GM11168 (cell line): ENCODE measurements around the gene WWOX.

Experiments used
- in situ Hi-C: fragments of 300-500 bp; cut with MboI; formaldehyde crosslinking; loops from one replicate; pipeline ENCODE4 v1.12.0; 2022; ENCODE audit warnings: low sequenced_read_pairs; ENCODE audit not compliant: unreplicated experiment

Gene WWOX

DNA sequence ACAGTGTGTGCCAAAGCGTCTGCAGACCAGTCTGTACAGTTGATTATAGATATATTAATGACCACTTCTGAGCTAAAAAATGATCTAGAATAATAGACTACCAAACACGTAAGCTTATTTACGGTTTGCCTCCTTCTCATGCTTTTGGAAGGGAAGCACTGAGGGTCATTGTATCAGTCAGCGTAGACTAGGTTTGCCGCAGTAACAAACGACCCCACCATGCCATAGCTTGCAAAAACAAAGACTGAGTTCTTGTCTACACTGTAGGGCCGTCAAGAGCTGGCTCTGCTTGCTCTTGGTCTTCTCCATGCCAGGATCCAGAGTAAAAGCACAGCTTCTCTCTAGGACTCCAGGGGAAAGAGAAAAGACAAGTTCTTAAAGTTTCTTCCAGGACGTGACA, 820.4 kb downstream of the WWOX start:
- in situ Hi-C loops, result no loop called here

DNA sequence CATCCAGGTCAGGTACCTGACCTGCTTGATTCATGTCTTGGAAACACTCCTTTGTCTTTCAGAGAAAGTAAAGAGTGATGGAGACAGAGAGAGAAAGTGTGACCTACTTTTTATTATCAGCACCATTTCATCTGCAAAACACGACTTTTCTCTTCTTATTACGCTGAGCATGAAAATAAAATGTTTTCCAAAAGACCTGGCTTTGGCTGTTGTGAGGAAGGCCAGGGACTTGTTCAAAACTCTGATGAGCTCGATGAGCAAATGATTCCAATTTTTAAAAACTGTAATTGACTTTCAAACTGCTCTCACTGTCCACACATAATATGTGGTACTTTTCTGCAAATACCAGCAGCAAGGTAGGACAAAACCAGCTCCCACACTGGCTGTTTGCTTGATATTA, 821.2 kb downstream of the WWOX start:
- in situ Hi-C loops, result no loop called here

DNA sequence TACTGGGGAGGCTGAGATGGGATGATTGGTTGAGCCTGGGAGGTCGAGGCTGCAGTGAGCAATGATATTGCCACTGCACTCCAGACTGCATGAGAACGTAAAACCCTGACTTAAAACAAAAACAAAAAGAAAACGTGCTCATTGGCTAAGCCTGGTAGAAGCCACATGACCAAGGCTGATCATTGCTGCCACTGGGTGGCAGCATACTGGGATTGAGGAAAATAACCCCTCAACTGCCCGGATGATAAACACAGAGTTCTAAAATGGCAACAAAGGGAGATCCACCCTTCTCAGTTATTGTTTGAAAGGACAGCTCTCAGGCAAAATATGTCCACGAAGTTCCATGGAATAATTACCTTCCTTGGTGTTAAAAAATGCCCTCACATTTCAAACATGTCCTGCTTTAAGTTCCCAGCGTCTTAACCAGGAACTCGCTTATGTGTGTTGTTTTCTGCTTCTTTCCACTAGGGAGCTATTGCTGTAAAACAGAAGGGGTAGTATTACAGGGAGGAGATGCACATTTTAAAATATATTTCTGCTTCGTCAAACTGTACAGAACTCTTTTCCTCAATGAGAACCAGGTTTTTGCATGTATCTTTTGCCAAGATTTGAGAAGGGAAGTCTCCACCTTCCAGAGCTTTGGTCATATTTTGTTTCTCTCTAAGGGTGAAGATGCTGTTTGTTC, 825.8 kb downstream of the WWOX start:
- in situ Hi-C loops, result no loop called here

DNA sequence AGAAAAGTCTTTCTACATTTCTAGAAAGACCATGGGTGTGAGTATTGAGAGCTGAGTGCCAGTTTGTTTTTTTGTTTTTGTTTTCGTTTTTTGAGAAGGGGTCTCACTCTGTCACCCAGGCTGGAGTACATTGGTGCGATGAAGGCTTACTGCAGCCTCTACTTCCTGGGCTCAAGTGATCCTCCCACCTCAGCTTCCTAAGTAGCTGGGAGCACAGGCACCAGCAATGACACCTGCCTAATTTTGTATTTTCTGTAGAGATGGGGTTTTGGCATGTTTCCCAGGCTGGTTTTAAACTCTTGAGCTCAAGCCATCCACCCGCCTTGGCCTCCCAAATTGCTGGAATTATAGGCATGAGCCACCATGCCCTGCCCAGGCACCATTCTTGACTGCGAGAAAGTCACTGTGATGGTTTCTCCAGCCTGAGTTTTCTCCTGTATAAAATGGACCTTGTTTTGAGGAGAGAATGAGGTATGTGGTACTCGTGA, 827.3 kb downstream of the WWOX start:
- in situ Hi-C loops, result no loop called here

DNA sequence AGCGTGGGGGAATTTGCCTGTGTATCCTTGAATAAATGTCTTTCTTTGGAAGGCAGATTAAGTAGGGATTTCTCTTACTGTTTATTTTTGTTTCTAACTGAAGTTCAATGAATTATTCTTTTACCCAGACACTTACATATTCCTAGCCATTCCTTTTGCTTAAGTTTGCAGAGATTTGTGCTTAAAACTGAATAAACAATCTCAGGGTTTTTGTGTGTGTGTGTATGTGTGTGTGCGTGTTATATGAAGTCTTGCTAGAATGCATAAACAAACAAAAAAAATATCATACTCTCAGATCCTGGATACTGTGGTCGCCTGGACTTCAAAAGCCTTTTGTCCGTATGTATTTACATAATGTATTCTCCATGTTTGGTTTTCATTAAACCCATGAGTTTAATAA, 828.3 kb downstream of the WWOX start:
- in situ Hi-C loops, result no loop called here

DNA sequence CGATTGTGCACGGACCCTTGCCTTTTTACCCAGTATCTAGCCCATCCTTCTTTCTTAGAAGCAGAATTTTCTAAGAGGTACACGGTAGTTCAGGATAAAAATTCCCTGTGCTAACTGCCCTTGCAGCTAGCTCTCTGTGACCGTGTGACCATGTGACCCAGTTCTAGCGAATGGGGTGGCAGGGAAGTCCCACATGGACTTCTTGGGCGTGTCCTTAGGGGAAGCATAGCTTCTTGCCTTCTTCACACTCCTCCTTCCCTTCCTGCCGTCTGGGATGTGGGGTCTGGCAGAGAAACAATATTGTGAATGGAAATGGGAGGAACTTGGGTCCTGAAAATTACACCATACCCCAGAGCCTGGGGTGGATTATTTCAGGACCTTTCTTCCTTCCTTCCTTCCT, 830.4 kb downstream of the WWOX start:
- in situ Hi-C loops, result no loop called here

DNA sequence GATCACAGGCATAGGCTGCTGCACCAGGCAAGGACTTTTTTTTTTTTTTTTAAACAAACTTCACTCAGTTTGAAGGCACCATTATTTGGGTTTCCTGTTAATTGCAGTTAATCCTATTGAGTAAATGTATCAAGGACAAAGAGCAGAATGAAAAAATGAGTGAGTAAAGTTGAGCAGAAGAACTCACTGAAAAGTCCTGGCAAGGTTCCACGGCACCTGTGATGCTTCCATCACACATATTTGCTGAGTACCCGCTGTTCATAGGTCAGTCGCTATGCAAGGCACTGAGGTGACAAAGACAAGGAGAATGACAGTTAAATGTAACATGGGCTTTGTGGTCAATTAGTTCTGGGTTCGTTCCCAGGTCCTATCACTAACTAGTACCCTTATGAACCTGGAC, 831.1 kb downstream of the WWOX start:
- in situ Hi-C loops, result no loop called here

DNA sequence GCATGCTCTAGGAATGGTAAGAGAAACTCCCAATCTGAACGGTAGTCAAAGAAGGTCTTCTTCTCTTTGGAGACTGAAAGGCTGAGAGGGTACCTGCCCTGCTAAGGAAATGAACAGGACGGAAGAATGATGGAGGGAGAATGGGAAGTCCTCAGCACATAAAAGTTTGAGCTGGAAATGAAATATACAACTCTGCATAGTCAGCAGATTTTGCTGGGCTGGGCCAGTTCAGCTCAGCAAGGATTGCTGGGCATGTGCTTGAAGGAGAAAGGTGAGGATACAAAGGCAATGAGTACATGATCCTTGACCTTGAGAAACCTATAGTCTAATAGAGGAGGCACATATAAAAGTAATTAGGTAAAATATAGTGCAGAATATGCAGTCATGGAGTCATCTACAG, 831.8 kb downstream of the WWOX start:
- in situ Hi-C loops, result no loop called here

DNA sequence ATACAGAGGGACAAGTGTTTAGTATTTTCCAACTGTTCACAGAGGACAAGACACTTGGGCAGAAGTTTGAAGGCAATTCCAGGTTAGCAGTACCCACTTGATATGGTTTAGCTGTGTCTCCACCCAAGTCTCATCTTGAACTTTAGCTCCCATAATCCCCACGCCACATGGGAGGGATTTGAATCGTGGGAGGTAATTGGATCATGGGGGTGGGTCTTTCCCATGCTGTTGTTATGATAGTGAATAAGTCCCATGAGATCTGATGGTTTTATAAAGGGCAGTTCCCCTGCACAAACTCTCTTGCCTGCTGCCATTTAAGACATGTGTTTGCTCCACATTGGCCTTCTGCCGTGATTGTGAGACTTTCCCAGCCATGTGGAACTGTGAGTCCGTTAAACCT, 832.2 kb downstream of the WWOX start:
- in situ Hi-C loops, result no loop called here

DNA sequence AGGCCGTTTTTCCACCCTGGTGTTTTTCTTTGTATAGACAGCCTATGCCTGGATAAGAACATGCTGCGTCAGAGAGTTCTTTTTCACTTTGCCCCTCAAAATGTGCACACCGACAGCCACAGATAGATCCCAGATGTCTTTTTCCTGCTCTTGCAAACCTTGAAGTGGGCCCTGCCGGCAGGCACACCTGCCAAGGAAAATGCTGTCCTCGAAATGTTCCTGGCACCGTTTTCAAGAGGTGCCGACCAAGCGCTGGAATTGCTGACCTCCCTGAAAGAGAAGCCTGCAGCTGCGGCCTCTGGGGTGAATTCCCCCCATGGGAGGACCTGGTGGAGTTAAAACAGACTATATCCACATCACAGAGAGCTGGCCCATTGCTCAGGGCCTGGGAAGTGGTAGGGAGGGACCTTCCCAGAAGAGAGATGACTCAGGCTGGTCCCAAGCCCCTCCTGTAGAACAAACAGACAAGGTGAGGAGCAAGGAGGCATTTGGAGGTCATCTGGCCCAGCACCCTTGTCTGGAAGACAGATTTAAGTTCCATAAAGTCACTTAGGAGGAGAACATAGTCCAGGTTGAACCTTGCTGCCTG, 833.0 kb downstream of the WWOX start:
- in situ Hi-C loops, result no loop called here

DNA sequence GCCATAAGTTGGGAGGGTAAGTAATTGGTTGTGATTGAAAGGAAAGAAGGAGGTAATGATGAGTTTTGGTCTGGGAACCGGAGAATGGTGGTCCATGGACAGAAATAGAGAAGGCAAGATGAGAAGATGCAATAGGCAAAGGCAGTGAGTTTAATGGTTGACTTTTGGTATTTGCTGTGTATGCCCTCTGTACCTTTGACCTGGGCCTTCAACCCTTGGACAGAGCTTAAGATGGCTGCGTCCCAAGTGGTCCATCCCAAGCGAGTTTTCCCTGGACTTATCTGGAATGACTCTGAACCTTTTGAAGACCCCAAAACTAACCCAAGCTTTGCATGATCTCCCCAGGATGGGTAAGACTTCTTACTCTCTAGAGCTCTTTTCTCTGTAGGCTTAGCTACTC, 836.6 kb downstream of the WWOX start:
- in situ Hi-C loops, result no loop called here

DNA sequence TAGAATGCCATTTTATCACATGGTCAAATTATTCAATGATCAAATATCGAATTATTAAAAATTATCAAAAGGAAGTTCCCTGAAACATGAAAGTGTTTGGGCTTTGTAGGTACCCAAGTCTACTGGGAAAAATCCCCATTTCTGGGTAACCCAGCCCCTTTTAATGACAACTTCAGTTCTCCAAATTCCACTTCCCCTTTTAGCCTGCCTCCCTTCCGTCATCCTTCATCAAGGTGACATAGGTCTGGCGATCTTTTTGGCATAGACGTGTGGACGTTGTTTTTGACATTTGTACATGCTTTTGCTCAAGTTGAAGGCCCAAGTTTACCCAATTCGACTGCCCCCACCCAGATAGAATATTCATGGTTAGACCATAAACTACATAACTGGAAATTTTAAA, 840.1 kb downstream of the WWOX start:
- in situ Hi-C loops, result no loop called here

DNA sequence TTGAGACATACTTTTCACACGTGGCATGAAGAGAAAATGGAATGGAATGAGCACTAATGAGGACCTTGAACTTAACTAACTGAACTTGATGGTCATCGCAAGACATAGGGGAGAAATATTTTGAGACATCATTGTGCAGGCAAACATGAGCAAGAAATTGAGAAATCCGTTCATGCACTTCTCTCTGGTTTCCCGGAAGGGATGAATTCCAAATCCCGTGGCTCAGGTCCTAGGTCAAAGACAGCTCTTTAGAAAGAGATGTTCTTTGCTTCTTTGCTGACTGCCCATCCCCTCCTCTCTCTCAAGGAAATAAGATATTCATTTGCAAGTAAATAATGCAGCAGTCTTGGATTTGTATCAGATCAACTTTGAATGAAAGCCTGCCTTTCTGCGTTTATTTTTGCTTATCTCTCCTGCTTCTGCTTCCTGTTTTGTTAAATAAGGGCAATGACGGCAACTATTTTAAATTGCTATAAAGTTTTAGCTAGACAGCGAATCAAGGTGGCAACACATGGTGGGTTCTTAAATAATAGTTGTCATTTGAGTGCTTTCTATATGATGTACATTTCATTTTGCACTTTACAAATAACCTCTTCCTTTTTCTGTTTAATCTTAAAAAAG, 843.3 kb downstream of the WWOX start:
- in situ Hi-C loops, result no loop called here

DNA sequence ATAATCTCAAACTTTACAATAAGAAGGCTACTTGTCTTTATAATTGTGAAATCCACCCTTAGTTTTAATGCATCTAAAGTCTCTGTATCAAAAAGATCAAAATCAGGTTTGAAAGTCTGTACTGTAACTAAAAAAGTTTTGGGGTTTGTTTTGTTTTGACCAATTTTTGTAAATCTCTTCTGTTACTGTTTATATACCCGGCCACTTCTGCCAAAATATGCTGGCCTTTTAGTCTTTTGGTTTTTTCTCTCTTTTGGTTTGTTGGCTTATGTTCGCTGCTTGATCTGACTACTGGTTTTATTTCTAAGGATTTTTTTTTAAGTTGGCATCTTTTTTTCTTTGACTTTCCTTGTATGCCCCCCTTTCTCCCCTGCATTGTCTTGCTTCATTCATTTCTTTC, 845.9 kb downstream of the WWOX start:
- in situ Hi-C loops, result no loop called here

DNA sequence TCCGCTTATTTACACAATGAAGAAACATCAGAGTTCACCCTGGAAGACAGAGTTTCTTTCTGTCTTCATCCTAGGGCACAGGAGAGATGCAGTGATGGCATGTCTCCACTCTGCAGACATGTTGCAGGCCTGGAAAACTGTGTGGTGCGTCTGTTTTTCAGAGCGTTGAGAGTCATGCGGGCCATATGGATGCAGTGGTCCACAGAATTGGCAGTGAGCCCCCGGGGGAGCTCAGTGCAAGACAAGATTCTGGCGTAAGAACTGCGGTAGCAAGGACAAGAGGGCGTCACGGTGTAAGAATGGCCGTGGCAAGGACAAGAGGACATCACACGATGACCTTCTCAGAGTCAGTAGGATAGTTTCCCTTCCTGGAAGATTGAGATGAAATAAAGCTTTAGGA, 847.1 kb downstream of the WWOX start:
- in situ Hi-C loops, result no loop called here

DNA sequence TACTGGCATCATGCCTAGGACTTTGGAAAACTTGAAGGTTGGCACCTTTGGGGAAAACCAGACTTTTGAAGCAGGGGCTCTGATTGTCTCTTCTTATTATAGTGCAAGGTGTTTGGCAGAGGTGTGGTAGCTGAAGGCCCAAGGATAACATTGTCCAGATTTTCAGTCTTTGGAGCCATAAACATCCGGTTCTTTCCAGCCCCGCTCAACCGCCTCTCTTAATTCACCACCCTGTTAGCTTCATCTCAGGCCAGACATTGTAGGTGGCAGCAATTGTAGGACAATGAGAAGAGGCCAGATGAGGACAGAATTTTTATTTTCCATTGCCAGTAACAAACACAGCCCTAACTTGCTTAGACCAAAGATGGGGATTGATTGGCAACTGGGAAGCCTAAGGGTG, 851.3 kb downstream of the WWOX start:
- in situ Hi-C loops, result no loop called here

DNA sequence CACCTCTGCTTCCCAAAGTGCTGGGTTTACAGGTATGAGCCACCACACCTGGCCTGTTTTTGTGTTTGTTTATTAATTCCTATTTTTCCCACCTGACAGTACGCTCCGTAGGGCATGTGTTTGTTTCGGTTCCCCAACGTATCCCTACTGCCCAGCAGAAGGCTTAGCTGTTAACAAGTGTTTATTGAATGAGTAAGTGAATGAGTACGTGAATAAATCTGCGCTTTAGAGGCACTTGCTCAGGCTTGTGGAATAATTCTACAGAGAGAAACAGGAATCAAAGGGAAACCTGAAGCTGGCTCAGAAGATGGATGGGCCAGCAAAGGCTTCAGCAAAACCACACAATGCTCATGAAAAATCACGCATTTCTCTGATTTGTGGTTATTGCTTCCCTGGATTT, 853.2 kb downstream of the WWOX start:
- in situ Hi-C loops, result no loop called here

DNA sequence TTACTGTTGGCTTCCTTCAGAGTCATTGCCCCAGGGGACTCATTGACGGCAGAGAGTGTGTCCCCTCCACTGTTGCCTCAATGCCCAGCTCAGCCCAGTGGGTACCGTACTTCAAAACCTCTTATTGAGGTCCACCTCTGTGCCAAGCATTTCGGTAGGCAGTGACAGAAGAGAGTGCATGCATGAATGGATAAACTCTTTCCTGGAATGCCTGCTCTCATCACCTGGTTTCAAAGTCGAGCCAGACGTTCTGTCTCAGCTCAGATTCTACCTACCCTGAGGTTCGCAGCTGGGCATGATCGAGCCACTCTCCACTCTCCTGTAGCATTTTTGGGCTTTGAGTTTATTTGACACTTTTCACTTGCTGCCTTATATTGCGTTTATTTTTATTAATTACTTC, 854.1 kb downstream of the WWOX start:
- in situ Hi-C loops, result no loop called here

DNA sequence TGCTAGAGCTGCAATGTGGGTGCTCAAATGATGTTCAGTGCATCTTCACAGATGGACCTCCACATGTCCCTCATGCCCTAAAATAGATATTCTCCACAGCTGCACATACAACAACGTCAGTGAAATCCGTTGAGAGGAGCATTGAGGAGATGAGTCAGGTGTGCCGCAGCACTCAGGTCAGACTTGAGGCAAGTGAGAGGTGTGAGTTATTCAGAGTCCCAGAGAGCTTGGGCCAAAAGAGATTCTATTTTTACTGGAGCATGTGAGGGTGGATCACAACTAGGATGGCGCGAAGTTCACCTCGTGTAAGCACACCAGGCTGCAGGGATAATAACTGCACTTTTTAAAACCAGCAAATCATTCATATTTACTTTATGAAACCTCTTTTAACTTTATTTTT, 855.8 kb downstream of the WWOX start:
- in situ Hi-C loops, result no loop called here

DNA sequence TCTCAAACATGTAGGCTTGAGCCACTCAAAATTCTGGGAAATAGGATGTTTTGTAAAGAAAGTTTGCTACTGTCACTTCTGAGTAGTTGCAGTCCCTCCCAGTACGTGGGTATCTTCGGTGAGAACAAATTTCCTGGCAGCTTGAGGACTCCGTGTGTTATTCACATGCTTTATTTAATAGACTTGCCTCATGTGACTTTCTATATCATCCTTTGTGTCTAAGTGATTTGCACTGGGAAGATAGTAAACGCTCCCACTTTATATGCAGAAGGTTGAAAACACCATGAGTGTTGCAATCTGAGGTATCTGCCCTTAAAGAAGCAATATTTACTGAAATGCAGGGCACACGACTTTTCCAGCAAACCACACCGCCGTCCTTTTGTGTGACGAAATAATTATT, 857.4 kb downstream of the WWOX start:
- in situ Hi-C loops, result no loop called here

DNA sequence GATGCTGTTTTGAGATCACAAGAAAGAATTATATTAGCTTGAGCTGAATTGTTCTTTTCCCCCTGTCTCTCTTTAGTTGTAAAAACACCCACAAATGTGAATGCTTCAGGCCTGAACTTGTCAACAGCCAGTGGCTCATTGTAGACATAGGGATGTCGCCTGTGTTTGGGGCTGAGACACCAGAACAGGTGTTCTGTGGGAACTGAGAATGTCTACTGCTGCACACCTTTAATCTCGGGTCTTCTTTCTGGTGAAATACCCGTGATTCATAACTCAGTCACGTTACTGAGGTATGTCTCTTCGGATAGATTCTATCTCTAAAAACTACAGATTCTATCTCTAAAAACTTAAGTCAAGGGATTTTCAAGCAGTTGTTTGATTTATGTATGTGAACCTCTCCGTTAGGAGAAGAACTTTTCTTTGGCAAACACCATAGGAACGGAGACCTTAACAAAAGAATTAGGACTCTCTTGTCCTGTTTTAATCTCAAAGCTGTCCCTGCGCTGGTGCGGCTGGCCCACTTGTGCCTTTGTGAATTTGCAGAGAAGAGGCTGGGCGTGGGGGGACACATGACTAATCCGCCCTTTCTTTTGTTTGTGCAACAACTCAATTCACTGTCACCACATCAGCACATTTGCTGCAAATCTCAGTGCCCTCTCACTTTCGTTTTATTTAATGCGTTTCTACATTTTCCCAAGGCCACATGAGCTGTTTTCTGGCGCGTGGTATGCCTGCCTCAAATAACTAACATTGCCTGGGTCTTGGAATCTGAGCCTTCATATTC, 858.1 kb downstream of the WWOX start:
- in situ Hi-C loops, result no loop called here
